ENCODE measurements around the gene IKZF1.
A peak's percentile ranks its signal among the peaks of the same experiment; 100 is the strongest.

The IKZF1 gene

GRCh38 chr7:50367100-50367499 is 62.6 kb downstream of the IKZF1 start:
- Histone ChIP-seq H3K4me1 (ENCODE audit: low read length) (peaks cover 88% of the 10 kb centered on the region), H3K27ac (ENCODE audit: low read length) (peak overlapping the region; percentile 45), H3K27me3 (ENCODE audit: low read depth, low read length) (no peaks in the 10 kb centered on the region), H2AFZ (ENCODE audit: low read depth, low read length) (no peak overlapping the region), H4K20me1 (ENCODE audit: insufficient read depth, low read length) (peaks cover 70% of the 10 kb centered on the region), H3K9ac (ENCODE audit: low read length) (no peak overlapping the region), H3K4me3 (ENCODE audit: low read length) (no peak overlapping the region), H3K9me3 (ENCODE audit: insufficient read depth, low read length) (no peaks in the 10 kb centered on the region), H3K36me3 (replicated peaks; ENCODE audit: low read depth, low read length) (peaks cover 85% of the 10 kb centered on the region), H3K4me2 (ENCODE audit: low read length) (no peak overlapping the region), H3K79me2 (ENCODE audit: low read length) (peaks cover 100% of the 10 kb centered on the region)
- TF ChIP-seq EZH2phosphoT487 (IDR thresholded peaks at IDR 0.05; ENCODE audit: low read depth) (no peak), CTCF (IDR thresholded peaks at IDR 0.05; ENCODE audit: low read depth, low read length) (no peak)

- Histone ChIP-seq H2AFZ (ENCODE audit: low read depth, low read length) (no peak overlapping the region), H3K9ac (ENCODE audit: low read length) (no peak overlapping the region), H3K4me1 (ENCODE audit: low read length) (peaks cover 84% of the 10 kb centered on the region), H3K27me3 (ENCODE audit: low read depth, low read length) (no peaks in the 10 kb centered on the region), H3K4me2 (ENCODE audit: low read length) (no peak overlapping the region; the same call in 1 of the 2 replicates), H3K79me2 (ENCODE audit: low read length) (peaks cover 100% of the 10 kb centered on the region), H3K4me3 (ENCODE audit: low read length) (no peak overlapping the region), H3K36me3 (replicated peaks; ENCODE audit: low read depth, low read length) (peaks cover 85% of the 10 kb centered on the region), H3K27ac (ENCODE audit: low read length) (peak overlapping the region; percentile 45), H3K9me3 (ENCODE audit: insufficient read depth, low read length) (no peaks in the 10 kb centered on the region), H4K20me1 (ENCODE audit: insufficient read depth, low read length) (peaks cover 69% of the 10 kb centered on the region)
- no peak for TF ChIP-seq CTCF (IDR thresholded peaks at IDR 0.05; ENCODE audit: low read depth, low read length)
- no peak for TF ChIP-seq EZH2phosphoT487 (IDR thresholded peaks at IDR 0.05; ENCODE audit: low read depth)
These were observed 63.1 kb downstream of the IKZF1 start for GRCh38 chr7:50367570-50367969.

- Histone ChIP-seq H3K36me3 (replicated peaks; ENCODE audit: low read depth, low read length) (peaks cover 85% of the 10 kb centered on the region), H3K79me2 (ENCODE audit: low read length) (peaks cover 100% of the 10 kb centered on the region), H3K4me2 (ENCODE audit: low read length) (peak overlapping the region; percentile 41), H2AFZ (ENCODE audit: low read depth, low read length) (no peak overlapping the region), H3K9me3 (ENCODE audit: insufficient read depth, low read length) (no peaks in the 10 kb centered on the region), H4K20me1 (ENCODE audit: insufficient read depth, low read length) (peaks cover 64% of the 10 kb centered on the region), H3K4me3 (ENCODE audit: low read length) (no peak overlapping the region), H3K27ac (ENCODE audit: low read length) (peak overlapping the region; percentile 45), H3K4me1 (ENCODE audit: low read length) (peaks cover 80% of the 10 kb centered on the region), H3K27me3 (ENCODE audit: low read depth, low read length) (no peaks in the 10 kb centered on the region), H3K9ac (ENCODE audit: low read length) (no peak overlapping the region)
- TF ChIP-seq CTCF (IDR thresholded peaks at IDR 0.05; ENCODE audit: low read depth, low read length): no peak
- no peak for TF ChIP-seq EZH2phosphoT487 (IDR thresholded peaks at IDR 0.05; ENCODE audit: low read depth)
These were observed 63.9 kb downstream of the IKZF1 start for GRCh38 chr7:50368366-50368765.

GRCh38 chr7:50369143-50370026 is 64.9 kb downstream of the IKZF1 start:
- Histone ChIP-seq H3K27ac (ENCODE audit: low read length) (peak overlapping the region; percentile 45), H2AFZ (ENCODE audit: low read depth, low read length) (no peak overlapping the region), H3K4me1 (ENCODE audit: low read length) (peaks cover 72% of the 10 kb centered on the region), H3K27me3 (ENCODE audit: low read depth, low read length) (no peaks in the 10 kb centered on the region), H3K4me3 (ENCODE audit: low read length) (no peak overlapping the region), H3K9me3 (ENCODE audit: insufficient read depth, low read length) (no peaks in the 10 kb centered on the region), H3K4me2 (ENCODE audit: low read length) (no peak overlapping the region), H3K79me2 (ENCODE audit: low read length) (peaks cover 100% of the 10 kb centered on the region), H3K9ac (ENCODE audit: low read length) (no peak overlapping the region), H4K20me1 (ENCODE audit: insufficient read depth, low read length) (peaks cover 58% of the 10 kb centered on the region), H3K36me3 (replicated peaks; ENCODE audit: low read depth, low read length) (peaks cover 87% of the 10 kb centered on the region)
- TF ChIP-seq EZH2phosphoT487 (IDR thresholded peaks at IDR 0.05; ENCODE audit: low read depth): no peak
- peak; percentile 87 for TF ChIP-seq CTCF (IDR thresholded peaks at IDR 0.05; ENCODE audit: low read depth, low read length)

All from OCI-LY3 (cell line).